DND-41 (cell line): Measurements from ENCODE around the gene IGF2.

Source experiments
- ATAC-seq: fragments of 200-7000 bp; cut with Tn5 transposase; 3 replicates; pipeline ENCODE4 v1.9.1; 2021; ENCODE audit warnings: low read depth; ENCODE audit not compliant: insufficient read depth
- DNase-seq: peaks from one replicate; pipeline ENCODE4 v3.0.0-alpha.2; 2020
- H2AFZ ChIP-seq: 2 replicates; pipeline ENCODE4 v1.6.0; 2012; ENCODE audit warnings: low read depth, low read length
- H3K27ac ChIP-seq: 2 replicates; pipeline ENCODE4 v1.5.1; 2012; ENCODE audit warnings: low read length, inconsistent platforms
- H3K27me3 ChIP-seq: fragments of 200-600 bp; sonication (generic); 2 replicates; pipeline ENCODE4 v1.6.0; 2012; ENCODE audit warnings: low read length, mild to moderate bottlenecking, inconsistent platforms; ENCODE audit not compliant: insufficient read depth, poor library complexity
- H3K36me3 ChIP-seq: 2 replicates; pipeline ENCODE4 v1.5.1; 2012; ENCODE audit warnings: low read length, inconsistent platforms; ENCODE audit not compliant: insufficient read depth
- H3K4me1 ChIP-seq: 2 replicates; pipeline ENCODE4 v1.5.1; 2012; ENCODE audit warnings: mild to moderate bottlenecking, low read length; ENCODE audit not compliant: insufficient read depth
- H3K4me2 ChIP-seq: 2 replicates; pipeline ENCODE4 v1.6.0; 2012; ENCODE audit warnings: mild to moderate bottlenecking, moderate library complexity, low read length, inconsistent platforms; ENCODE audit not compliant: insufficient read depth
- H3K4me3 ChIP-seq, 2 experiments: fragments of 200-600 bp in 1 of 2; shearing (Covaris generic) in 1 of 2; 2 replicates each; pipeline ENCODE4 v1.5.1; 2012 to 2016; ENCODE audit warnings: inconsistent platforms in 2 of 2, low read length in 2 of 2, mild to moderate bottlenecking in 2 of 2, low read depth in 1 of 2, moderate library complexity in 1 of 2
- H3K79me2 ChIP-seq: 2 replicates; pipeline ENCODE4 v1.6.0; 2012; ENCODE audit warnings: low read length, inconsistent platforms; ENCODE audit not compliant: insufficient read depth
- H3K9ac ChIP-seq: 2 replicates; pipeline ENCODE4 v1.6.0; 2012; ENCODE audit warnings: low read depth, mild to moderate bottlenecking, inconsistent platforms, low read length, moderate library complexity
- H3K9me3 ChIP-seq: 2 replicates; pipeline ENCODE4 v1.5.1; 2012; ENCODE audit warnings: low read length, moderate library complexity, mild to moderate bottlenecking, inconsistent platforms; ENCODE audit not compliant: insufficient read depth, severe bottlenecking
- H4K20me1 ChIP-seq: 2 replicates; pipeline ENCODE4 v1.6.0; 2012; ENCODE audit warnings: low read length; ENCODE audit not compliant: insufficient read depth
- CTCF ChIP-seq: IDR thresholded peaks from 2 replicates; pipeline ENCODE4 v1.5.1; 2012; ENCODE audit warnings: borderline replicate concordance, low read length, moderate library complexity, mild to moderate bottlenecking; ENCODE audit not compliant: poor library complexity, severe bottlenecking; ENCODE audit errors: extremely low read depth
- EZH2 ChIP-seq: IDR thresholded peaks from 3 replicates; pipeline ENCODE4 v1.6.1; 2012; ENCODE audit warnings: borderline replicate concordance, low read depth, mild to moderate bottlenecking, moderate library complexity, low read length, inconsistent platforms; ENCODE audit not compliant: severe bottlenecking

IGF2 gene

GRCh38 chr11:2175659-2176058 is 36.5 kb upstream of the IGF2 start:
- Histone ChIP-seq H3K9me3 (no peaks in the 10 kb centered on the region), H3K4me3 (no peak overlapping the region), H3K27ac (no peak overlapping the region), H3K4me2 (no peak overlapping the region), H3K4me1 (no peaks in the 10 kb centered on the region), H2AFZ (no peak overlapping the region), H3K36me3 (no peaks in the 10 kb centered on the region), H3K27me3 (no peaks in the 10 kb centered on the region), H4K20me1 (no peaks in the 10 kb centered on the region; the same call in 1 of the 2 replicates), H3K9ac (no peak overlapping the region), H3K79me2 (no peaks in the 10 kb centered on the region)
- DNase-seq (no peak), ATAC-seq (no peak)
- TF ChIP-seq EZH2, result no peak
- TF ChIP-seq CTCF, result no peak

GRCh38 chr11:2174361-2174760 is 35.2 kb upstream of the IGF2 start:
- Histone ChIP-seq H3K9ac (no peak overlapping the region), H3K4me2 (no peak overlapping the region), H3K36me3 (no peaks in the 10 kb centered on the region)

GRCh38 chr11:2173761-2174160 is 34.6 kb upstream of the IGF2 start:
- TF ChIP-seq CTCF (no peak), EZH2 (no peak)
- ATAC-seq (no peak), DNase-seq (no peak)

More at GRCh38 chr11:2174361-2174760, 35.2 kb upstream of the IGF2 start:
- DNase-seq, result no peak
- Histone ChIP-seq H2AFZ (no peak overlapping the region), H3K27me3 (no peaks in the 10 kb centered on the region), H3K79me2 (no peaks in the 10 kb centered on the region), H3K9me3 (no peaks in the 10 kb centered on the region), H3K4me3 (no peak overlapping the region), H3K4me1 (no peaks in the 10 kb centered on the region), H3K27ac (no peak overlapping the region), H4K20me1 (no peaks in the 10 kb centered on the region; the same call in 1 of the 2 replicates)
- no peak for ATAC-seq
- TF ChIP-seq EZH2, result no peak
- TF ChIP-seq CTCF, result no peak

More at GRCh38 chr11:2173761-2174160, 34.6 kb upstream of the IGF2 start:
- H3K79me2 ChIP-seq, result no peaks in the 10 kb centered on the region
- H3K27ac ChIP-seq, result no peak overlapping the region
- no peak overlapping the region for H3K9ac ChIP-seq
- no peaks in the 10 kb centered on the region for H3K9me3 ChIP-seq
- no peak overlapping the region for H2AFZ ChIP-seq
- H3K36me3 ChIP-seq, result no peaks in the 10 kb centered on the region
- no peaks in the 10 kb centered on the region; the same call in 1 of the 2 replicates for H4K20me1 ChIP-seq
- H3K4me1 ChIP-seq, result no peaks in the 10 kb centered on the region
- no peaks in the 10 kb centered on the region for H3K27me3 ChIP-seq
- no peak overlapping the region for H3K4me3 ChIP-seq
- H3K4me2 ChIP-seq, result no peak overlapping the region
